GM19397 (cell line): ENCODE measurements around the gene CA7.

Experiments
- ATAC-seq: cut with Tn5 transposase; IDR thresholded peaks from one replicate; pipeline ENCODE4 v1.9.1; 2021; ENCODE audit warnings: mild to moderate bottlenecking, moderate library complexity; ENCODE audit not compliant: unreplicated experiment

The CA7 gene

GRCh38 chr16:66844342-66845079, at the start of gene CA7:
TSS of gene CA7 (plus strand) at chr16:66844414. CDS start at chr16:66844488, 74 bp downstream.
- ATAC-seq, result no peak

GRCh38 chr16:66798161-66798560, 46.1 kb upstream of the CA7 start:
- ATAC-seq, result no peak

GRCh38 chr16:66800856-66801255, 43.4 kb upstream of the CA7 start:
- ATAC-seq, result no peak

GRCh38 chr16:66801320-66802105, 42.7 kb upstream of the CA7 start, which contains the start of gene TERB1:
TSS of gene TERB1 (minus strand) at chr16:66801584. CDS start at chr16:66796798, 4,786 bp downstream.
- no peak for ATAC-seq

GRCh38 chr16:66802159-66802558, 42.1 kb upstream of the CA7 start:
- ATAC-seq, result no peak

- ATAC-seq, result no peak
These were observed 34.4 kb upstream of the CA7 start for GRCh38 chr16:66809765-66810164.

- no peak for ATAC-seq
These were observed 33.8 kb upstream of the CA7 start for GRCh38 chr16:66810391-66810790.

GRCh38 chr16:66811043-66811442, 33.2 kb upstream of the CA7 start:
- no peak for ATAC-seq

- ATAC-seq, result no peak
These were observed 29.5 kb upstream of the CA7 start for GRCh38 chr16:66814734-66815133.

- ATAC-seq, result no peak
These were observed 20.2 kb upstream of the CA7 start for GRCh38 chr16:66824006-66824405.

- peak; percentile 96 for ATAC-seq
These were observed 13.5 kb upstream of the CA7 start, which contains the start of gene NAE1 for GRCh38 chr16:66830422-66831404. TSS of gene NAE1 (minus strand) at chr16:66830976. CDS start at chr16:66830899, 77 bp downstream.

- no peak for ATAC-seq
These were observed 12.0 kb upstream of the CA7 start for GRCh38 chr16:66832190-66832589.

- ATAC-seq, result no peak
These were observed 11.4 kb upstream of the CA7 start for GRCh38 chr16:66832661-66833305.

GRCh38 chr16:66834746-66835145, 9.5 kb upstream of the CA7 start:
- ATAC-seq, result no peak

GRCh38 chr16:66840883-66841282, 3.3 kb upstream of the CA7 start:
- no peak for ATAC-seq

- no peak for ATAC-seq
These were observed 2.8 kb upstream of the CA7 start for GRCh38 chr16:66841366-66841765.

GRCh38 chr16:66842765-66843164, 1.4 kb upstream of the CA7 start:
- no peak for ATAC-seq

GRCh38 chr16:66843191-66843590, 1.0 kb upstream of the CA7 start:
- ATAC-seq, result no peak

GRCh38 chr16:66844009-66844341, 239 bp upstream of the CA7 start:
- no peak for ATAC-seq

GRCh38 chr16:66845080-66845410, 831 bp downstream of the CA7 start:
- no peak for ATAC-seq

GRCh38 chr16:66845791-66846221, 1.6 kb downstream of the CA7 start:
- no peak for ATAC-seq
